Measurements from ENCODE around the gene BICRAL.
"Not testable (repeated sequence)": the region's sequence is repeated elsewhere in the genome, so short reads cannot be mapped to it uniquely, and the experiment has no call there.

Gene BICRAL

DNA sequence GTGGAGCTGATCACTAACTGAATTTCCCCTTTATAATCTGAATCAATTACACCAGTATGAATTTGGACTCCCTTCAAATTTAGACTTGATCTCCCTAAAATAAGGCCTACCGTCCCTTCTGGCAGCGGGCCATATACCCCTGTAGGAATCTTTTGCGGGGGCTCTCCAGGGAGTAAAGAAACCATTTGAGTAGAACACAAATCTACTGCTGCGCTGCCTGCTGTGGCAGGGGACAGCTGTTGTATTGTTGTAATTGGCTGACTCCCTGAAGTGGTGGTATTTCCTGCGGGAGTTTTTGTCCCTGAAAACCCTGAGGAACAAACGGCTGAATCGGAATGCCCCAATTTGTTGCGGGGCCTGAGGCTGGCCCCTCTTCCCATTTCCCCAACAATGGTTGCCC, 118.0 kb downstream of the BICRAL start:
- no peak for DNase-seq

DNA sequence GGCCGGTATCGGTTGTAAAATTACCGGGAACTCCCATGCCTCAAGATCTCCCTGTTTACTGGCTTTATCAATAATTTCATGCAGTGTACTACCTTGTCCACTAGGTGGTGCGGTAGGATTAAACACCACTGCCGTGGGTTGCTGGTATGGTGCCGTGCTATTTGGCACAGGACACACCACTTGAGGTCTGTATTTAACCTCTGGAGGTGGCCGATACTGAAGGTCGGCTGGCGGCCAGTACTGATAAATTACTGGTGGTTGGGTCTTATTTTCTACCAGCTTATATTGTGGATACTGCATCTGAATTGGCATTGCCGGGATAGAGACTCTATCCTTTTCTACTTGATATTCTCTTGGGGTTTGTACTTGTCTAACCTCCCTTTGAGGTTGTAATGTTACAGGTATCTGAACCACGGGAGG, 119.7 kb downstream of the BICRAL start:
- peak; percentile 81 for DNase-seq

DNA sequence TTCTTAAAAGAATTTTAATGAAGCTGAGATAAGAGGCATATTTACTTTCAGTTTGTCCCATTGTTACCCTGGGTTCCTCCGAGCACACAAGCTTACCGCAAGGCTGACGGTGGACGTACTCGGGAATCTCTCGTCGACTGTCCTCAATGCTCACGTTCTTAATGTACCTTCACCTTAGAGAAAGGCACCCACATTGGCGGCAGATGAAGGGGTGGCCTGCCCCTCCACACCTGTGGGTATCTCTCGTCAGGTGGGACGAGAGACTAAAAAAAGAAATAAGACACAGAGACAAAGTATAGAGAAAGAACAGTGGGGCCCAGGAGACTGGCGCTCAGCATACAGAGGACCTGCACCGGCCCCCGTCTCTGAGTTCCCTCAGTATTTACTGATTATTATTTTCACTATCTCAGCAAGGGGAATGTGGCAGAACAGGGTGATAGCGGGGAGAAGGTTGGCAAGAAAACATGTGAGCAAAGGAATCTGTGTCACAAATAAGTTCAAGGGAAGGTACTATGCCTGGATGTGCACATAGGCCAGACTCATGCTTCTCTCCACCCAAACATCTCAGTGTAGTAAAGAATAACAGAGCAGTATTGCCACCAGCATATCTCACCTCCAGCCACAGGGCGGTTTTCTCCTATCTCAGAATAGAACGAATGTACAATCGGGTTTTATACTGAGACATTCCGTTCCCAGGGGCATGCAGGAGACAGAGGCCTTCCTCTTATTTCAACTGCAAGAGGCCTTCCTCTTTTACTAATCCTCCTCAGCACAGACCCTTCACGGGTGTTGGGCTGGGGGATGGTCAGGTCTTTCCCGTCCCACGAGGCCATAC, 120.8 kb downstream of the BICRAL start:
- DNase-seq: not testable (repeated sequence)

DNA sequence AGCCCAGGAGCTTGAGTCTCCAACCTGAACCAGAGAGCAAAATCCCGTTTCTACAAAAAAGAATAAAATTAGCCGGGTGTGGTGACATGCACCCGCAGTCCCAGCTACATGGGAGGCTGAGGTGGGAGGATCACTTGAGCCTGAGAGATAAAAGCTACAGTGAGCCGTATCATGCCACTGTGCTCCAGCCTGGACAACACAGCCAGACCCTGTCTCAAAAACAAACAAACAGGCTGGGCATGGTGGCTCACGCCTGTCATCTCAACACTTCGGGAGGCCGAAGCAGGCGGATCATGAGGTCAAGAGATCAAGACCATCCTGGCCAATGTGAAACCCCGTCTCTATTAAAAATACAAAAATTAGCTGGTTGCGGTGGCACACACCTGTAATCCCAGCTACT, 122.6 kb downstream of the BICRAL start:
- no peak for DNase-seq

DNA sequence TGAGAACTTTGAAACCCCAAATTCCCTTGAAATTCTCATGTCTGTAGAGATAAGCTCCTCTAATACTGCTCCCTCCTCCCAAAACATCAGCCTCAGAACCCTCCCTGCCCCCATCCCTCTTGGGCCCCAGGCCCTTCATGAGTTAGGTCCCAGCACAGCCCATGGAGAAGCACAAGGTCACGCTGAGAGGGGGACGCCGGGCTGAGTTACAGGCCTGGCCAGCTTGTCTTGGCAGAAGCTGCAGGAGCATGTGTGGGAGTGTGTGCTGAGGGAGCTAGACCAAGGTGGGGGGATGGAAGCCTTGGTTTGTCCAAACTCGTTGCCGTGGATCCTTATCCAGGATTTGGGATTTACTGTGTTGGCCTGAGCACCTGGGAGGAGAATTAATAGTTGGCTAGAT, 125.5 kb downstream of the BICRAL start:
- no peak for DNase-seq

DNA sequence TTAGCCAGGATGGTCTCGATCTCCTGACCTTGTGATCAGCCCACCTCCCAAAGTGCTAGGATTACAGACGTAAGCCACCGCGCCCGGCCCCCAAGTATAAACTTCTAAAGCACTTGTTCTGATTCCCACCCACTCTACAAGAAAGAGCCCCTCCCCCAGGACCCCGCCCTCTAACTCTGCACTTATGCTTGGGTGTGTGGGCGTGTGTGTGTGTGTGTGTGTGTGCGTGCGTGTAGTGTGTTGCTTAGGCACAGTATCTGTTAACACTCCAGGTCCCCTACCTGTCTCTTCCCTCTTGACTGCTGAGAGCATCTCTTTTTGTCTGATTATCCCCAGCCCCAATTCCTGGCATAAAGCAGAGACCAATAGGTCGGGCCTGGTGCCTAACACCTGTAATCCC, 128.0 kb downstream of the BICRAL start:
- no peak for DNase-seq

DNA sequence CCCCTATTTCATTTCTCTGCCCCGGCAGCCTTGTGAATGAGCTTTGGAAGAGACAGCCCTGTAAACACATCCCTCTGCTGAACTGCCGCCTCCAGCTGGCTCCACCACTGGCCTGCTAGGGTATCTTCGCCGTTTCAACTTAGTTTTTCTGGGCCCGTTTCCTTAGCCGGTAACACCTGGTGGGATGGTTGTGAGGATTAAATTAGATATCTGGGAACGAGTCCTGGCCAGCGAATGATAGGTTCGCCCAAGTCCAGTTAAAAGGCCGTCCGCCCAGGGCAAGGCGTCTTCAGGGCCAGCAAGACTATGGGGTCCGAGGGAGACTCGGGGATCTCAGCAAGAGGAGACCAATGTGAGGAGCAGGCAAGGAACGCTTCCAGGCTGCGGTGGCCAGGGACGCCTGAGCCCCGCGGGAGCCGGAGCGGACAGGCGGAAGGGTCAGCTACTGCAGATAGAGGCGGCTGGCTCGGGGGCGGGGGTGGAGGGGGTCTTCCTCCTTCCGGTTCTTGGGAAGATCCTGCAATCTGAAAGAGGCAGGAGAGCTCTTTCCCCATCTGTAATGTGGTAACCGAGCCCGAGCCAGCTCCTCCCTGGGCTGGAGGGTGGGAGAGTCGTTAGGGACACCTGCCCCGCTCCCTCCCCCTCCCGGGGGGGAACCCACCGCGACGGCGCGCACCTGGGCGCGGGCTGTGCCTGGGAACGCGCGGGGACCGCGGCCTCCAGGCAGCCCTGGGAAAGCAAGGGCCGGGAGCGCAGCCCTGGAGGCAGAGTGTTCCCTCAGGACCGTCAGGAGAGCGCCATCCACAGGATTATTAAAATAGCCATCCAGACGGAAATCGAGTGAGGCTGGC, 129.5 kb downstream of the BICRAL start:
- no peak for DNase-seq

DNA sequence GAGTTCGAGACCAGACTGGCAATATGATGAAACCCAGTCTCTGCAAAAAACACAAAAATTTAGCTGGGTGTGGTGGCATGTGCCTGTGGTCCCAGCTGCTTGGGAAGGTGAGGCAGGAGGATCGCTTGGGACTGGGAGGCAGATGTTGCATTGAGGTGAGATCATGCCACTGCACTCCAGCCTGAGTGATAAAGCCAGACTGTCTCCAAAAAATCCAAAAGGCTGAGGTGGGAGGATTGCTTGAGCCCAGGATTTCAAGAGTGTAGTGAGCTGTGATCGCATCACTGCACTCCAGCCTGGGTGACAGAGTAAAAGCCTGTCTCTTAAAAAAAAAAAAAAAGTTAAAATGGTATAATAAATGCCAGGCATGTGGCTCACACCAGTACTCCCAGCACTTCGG, 132.7 kb downstream of the BICRAL start:
- DNase-seq: no peak

DNA sequence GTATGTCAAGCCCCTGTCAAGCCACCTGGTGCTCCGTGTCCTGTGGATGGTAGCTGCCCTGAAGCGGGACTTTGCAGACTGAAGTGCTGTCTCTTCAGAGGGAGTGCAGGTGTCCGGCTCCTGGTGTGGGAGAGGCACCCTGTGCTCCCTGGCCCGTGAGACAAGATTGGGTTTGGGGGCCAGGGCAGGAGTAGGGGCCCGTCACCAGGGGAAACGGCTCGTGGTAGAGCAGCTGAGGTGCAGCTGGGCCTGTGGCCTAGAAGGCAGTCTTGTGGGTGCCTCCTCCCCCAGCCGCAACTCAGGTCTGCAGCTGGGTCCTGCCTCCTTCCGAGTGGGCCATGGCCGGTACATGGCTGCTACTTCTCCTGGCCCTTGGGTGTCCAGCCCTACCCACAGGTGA, 133.9 kb downstream of the BICRAL start, which contains the start of gene PTCRA:
TSS of gene PTCRA (plus strand) at position 322 of the 400 bp plus-strand sequence. CDS start at position 339, 17 bp downstream.
- DNase-seq: no peak

DNA sequence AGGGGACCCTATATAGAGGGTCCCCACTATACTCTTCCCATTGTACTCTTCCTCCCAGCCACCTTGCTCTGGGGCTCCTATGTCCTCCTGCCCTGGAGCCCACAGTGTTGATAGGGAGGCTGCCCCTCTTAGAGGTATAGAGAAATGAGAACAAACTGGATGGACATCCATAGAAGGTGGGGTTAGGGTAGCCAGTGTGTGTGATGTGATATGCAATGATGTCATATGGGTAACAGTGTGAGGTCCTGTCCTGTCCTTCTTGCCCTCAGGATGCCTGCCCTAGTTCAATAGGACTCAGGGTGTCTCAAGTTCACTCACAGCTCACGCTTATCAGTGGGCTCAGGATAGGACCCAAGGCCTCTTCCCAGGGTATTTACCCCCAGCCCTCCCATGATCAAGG, 134.4 kb downstream of the BICRAL start:
- no peak for DNase-seq

Data from right hindlimb (tissue), 1 donor.